ENCODE measurements around the gene FNBP1L. TPM values are rescaled to one million over a fixed set of nuclear protein-coding genes. Genes with fewer than 3 reads are reported as not detected.
"Not testable (repeated sequence)": the region's sequence is repeated elsewhere in the genome, so short reads cannot be mapped to it uniquely, and the experiment has no call there.

The FNBP1L gene
- total RNA-seq, 1 donor from 2014 or later, result 29.7 TPM

- FAIRE-seq (no peak), DNase-seq (ENCODE audit: low read depth) (no peak)
- H3K36me3 ChIP-seq (ENCODE audit: control insufficient read depth, insufficient read depth, low read length), result no peaks in the 10 kb centered on the region
- TF ChIP-seq CTCF (IDR thresholded peaks at IDR 0.05; ENCODE audit: insufficient read depth, low read length, severe bottlenecking), result no peak
- no peak overlapping the region for H3K4me3 ChIP-seq (ENCODE audit: low read depth, low read length)
- no peaks in the 10 kb centered on the region for H3K27me3 ChIP-seq (ENCODE audit: control insufficient read depth, insufficient read depth, low read length)
Observed at GRCh38 chr1:93471284-93471683, 23.4 kb downstream of the FNBP1L start.

- FAIRE-seq (no peak), DNase-seq (ENCODE audit: low read depth) (no peak)
- Histone ChIP-seq H3K27me3 (ENCODE audit: control insufficient read depth, insufficient read depth, low read length) (no peaks in the 10 kb centered on the region), H3K4me3 (ENCODE audit: low read depth, low read length) (no peak overlapping the region), H3K36me3 (ENCODE audit: control insufficient read depth, insufficient read depth, low read length) (no peaks in the 10 kb centered on the region)
- TF ChIP-seq CTCF (IDR thresholded peaks at IDR 0.05; ENCODE audit: insufficient read depth, low read length, severe bottlenecking), result no peak
Observed at GRCh38 chr1:93471911-93472310, 24.0 kb downstream of the FNBP1L start.

- no peaks in the 10 kb centered on the region for H3K36me3 ChIP-seq (ENCODE audit: control insufficient read depth, insufficient read depth, low read length)
- FAIRE-seq, result no peak
- DNase-seq (ENCODE audit: low read depth), result no peak
- H3K4me3 ChIP-seq (ENCODE audit: low read depth, low read length), result no peak overlapping the region
- no peak for TF ChIP-seq CTCF (IDR thresholded peaks at IDR 0.05; ENCODE audit: insufficient read depth, low read length, severe bottlenecking)
- no peaks in the 10 kb centered on the region for H3K27me3 ChIP-seq (ENCODE audit: control insufficient read depth, insufficient read depth, low read length)
Observed at GRCh38 chr1:93474321-93474720, 26.4 kb downstream of the FNBP1L start.

- Histone ChIP-seq H3K36me3 (ENCODE audit: control insufficient read depth, insufficient read depth, low read length) (no peaks in the 10 kb centered on the region), H3K4me3 (ENCODE audit: low read depth, low read length) (no peak overlapping the region), H3K27me3 (ENCODE audit: control insufficient read depth, insufficient read depth, low read length) (no peaks in the 10 kb centered on the region)
- FAIRE-seq, result no peak
- TF ChIP-seq CTCF (IDR thresholded peaks at IDR 0.05; ENCODE audit: insufficient read depth, low read length, severe bottlenecking), result no peak
- DNase-seq (ENCODE audit: low read depth), result no peak
Observed at GRCh38 chr1:93475681-93476080, 27.8 kb downstream of the FNBP1L start.

GRCh38 chr1:93479133-93479745 lies 31.3 kb downstream of the FNBP1L start:
- not testable (repeated sequence) for DNase-seq (ENCODE audit: low read depth); FAIRE-seq; H3K4me3 ChIP-seq (ENCODE audit: low read depth, low read length); H3K27me3 ChIP-seq (ENCODE audit: control insufficient read depth, insufficient read depth, low read length); H3K36me3 ChIP-seq (ENCODE audit: control insufficient read depth, insufficient read depth, low read length)

- H3K27me3 ChIP-seq (ENCODE audit: control insufficient read depth, insufficient read depth, low read length); H3K36me3 ChIP-seq (ENCODE audit: control insufficient read depth, insufficient read depth, low read length); H3K4me3 ChIP-seq (ENCODE audit: low read depth, low read length); FAIRE-seq; DNase-seq (ENCODE audit: low read depth): not testable (repeated sequence)
Observed at GRCh38 chr1:93481899-93482298, 34.0 kb downstream of the FNBP1L start.

- DNase-seq (ENCODE audit: low read depth) (no peak), FAIRE-seq (no peak)
- TF ChIP-seq CTCF (IDR thresholded peaks at IDR 0.05; ENCODE audit: insufficient read depth, low read length, severe bottlenecking), result no peak
- no peak overlapping the region for H3K4me3 ChIP-seq (ENCODE audit: low read depth, low read length)
- no peaks in the 10 kb centered on the region for H3K27me3 ChIP-seq (ENCODE audit: control insufficient read depth, insufficient read depth, low read length)
- no peaks in the 10 kb centered on the region for H3K36me3 ChIP-seq (ENCODE audit: control insufficient read depth, insufficient read depth, low read length)
Observed at GRCh38 chr1:93483200-93483599, 35.3 kb downstream of the FNBP1L start.
